Spleen (tissue), 7 donors: Measurements from ENCODE around the gene ATRX.

Experiments
- POLR2A ChIP-seq, 3 donors: fragments of 450-650 bp; IDR thresholded peaks; one replicate each; pipeline ENCODE4 v1.5.1; 2017; ENCODE audit warnings: antibody characterized with exemption in 3 of 3, mild to moderate bottlenecking in 1 of 3
- POLR2AphosphoS5 ChIP-seq, 3 donors: sonication (generic); formaldehyde crosslinking; IDR thresholded peaks; one replicate each; pipeline ENCODE4 v1.5.1; 2017; ENCODE audit warnings: antibody characterized with exemption in 3 of 3
- TF ChIP-seq, protein P1 (sequence below), 11 experiments: fragments of 200-600 bp in 7 of 11; fragments of 450-650 bp in 4 of 11; sonication (generic) in 4 of 11; IDR thresholded peaks in 8 of 11; conservative IDR thresholded peaks in 3 of 11; 1 replicate in 7 of 11; 2 replicates in 4 of 11; pipeline versions ENCODE4 v1.4.0 to v1.8.0; 2016 to 2021; ENCODE audit warnings: antibody characterized with exemption in 11 of 11, inconsistent platforms in 4 of 11, mild to moderate bottlenecking in 1 of 11
- donor health status: DM: no; HTN: no; CAD: no; lungs with moderate emphysema.
- donor health status: DM: no; HTN: no; CAD: no.
- donor health status: DM: no; HTN: no; CAD: no.

DNA sequence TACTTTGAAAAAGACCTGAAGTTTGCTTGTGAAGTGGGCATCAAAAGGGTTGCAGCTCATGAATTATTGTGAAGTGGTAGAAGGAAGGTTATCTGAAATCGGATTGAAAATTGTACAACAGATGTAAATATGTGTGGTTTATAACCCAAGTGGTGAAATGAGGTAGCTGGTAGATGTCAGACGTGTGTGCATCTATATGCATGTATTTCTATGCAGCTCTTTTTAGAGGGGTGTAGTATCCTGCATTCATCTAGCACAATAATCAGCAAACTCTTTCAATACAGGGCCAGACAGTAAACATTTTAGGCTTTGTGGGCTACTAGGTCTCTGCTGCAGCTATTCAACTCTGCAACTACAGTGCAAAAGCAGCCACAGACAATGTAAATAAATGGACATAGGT is 9.4 kb downstream of the ATRX start:
- TF ChIP-seq, protein P1, sequence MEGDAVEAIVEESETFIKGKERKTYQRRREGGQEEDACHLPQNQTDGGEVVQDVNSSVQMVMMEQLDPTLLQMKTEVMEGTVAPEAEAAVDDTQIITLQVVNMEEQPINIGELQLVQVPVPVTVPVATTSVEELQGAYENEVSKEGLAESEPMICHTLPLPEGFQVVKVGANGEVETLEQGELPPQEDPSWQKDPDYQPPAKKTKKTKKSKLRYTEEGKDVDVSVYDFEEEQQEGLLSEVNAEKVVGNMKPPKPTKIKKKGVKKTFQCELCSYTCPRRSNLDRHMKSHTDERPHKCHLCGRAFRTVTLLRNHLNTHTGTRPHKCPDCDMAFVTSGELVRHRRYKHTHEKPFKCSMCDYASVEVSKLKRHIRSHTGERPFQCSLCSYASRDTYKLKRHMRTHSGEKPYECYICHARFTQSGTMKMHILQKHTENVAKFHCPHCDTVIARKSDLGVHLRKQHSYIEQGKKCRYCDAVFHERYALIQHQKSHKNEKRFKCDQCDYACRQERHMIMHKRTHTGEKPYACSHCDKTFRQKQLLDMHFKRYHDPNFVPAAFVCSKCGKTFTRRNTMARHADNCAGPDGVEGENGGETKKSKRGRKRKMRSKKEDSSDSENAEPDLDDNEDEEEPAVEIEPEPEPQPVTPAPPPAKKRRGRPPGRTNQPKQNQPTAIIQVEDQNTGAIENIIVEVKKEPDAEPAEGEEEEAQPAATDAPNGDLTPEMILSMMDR (IDR thresholded peaks at IDR 0.05 in 8 of 11, conservative IDR thresholded peaks at IDR 0.05 in 3 of 11): no peak
- TF ChIP-seq POLR2A (IDR thresholded peaks at IDR 0.05): no peak
- no peak for TF ChIP-seq POLR2AphosphoS5 (IDR thresholded peaks at IDR 0.05)
